Natural killer cell (primary cell): Measurements from ENCODE around the gene MCTP1. TPM values are rescaled to one million over a fixed set of nuclear protein-coding genes. Genes with fewer than 3 reads are reported as not detected.

Source experiments
- ATAC-seq, 3 donors: fragments of 150-1000 bp in 2 of 3; fragments of 200-7000 bp in 1 of 3; cut with Tn5 transposase; 1 replicate in 1 of 3; 2 replicates in 2 of 3; pipeline ENCODE4 v1.10.0; 2021; ENCODE audit warnings: mild to moderate bottlenecking in 2 of 3, moderate library complexity in 2 of 3
- DNase-seq, 2 donors: peaks; one replicate each; pipeline versions ENCODE4 v3.0.0 to v3.0.0-alpha.2; 2013 to 2021; ENCODE audit warnings: mixed read lengths in 1 of 2
- H3K27ac ChIP-seq: one replicate; pipeline ENCODE4 v1.5.1; 2013; ENCODE audit warnings: mild to moderate bottlenecking, low read length
- H3K27me3 ChIP-seq: one replicate; pipeline ENCODE4 v1.6.1; 2013; ENCODE audit warnings: low read length; ENCODE audit not compliant: control insufficient read depth, insufficient read depth
- H3K36me3 ChIP-seq: one replicate; pipeline ENCODE4 v1.6.1; 2013; ENCODE audit warnings: low read length; ENCODE audit not compliant: control insufficient read depth, insufficient read depth
- H3K4me1 ChIP-seq: one replicate; pipeline ENCODE4 v1.6.1; 2013; ENCODE audit warnings: low read length; ENCODE audit not compliant: control insufficient read depth, insufficient read depth
- H3K4me3 ChIP-seq: one replicate; pipeline ENCODE4 v1.5.1; 2013; ENCODE audit warnings: low read length
- H3K9me3 ChIP-seq: one replicate; pipeline ENCODE4 v1.6.1; 2013; ENCODE audit warnings: low read length; ENCODE audit not compliant: control insufficient read depth, insufficient read depth
- H3K27ac Mint-ChIP-seq, 2 donors: one replicate each; pipeline ENCODE4 v1.8.0; 2022; ENCODE audit warnings: mild to moderate bottlenecking in 2 of 2, mixed read lengths in 2 of 2, moderate library complexity in 1 of 2
- H3K27me3 Mint-ChIP-seq, 2 donors: one replicate each; pipeline ENCODE4 v1.8.0; 2022; ENCODE audit warnings: low read depth in 2 of 2, mixed read lengths in 2 of 2
- H3K36me3 Mint-ChIP-seq: one replicate; pipeline ENCODE4 v1.8.0; 2022; ENCODE audit warnings: mixed read lengths
- H3K4me1 Mint-ChIP-seq, 2 donors: one replicate each; pipeline ENCODE4 v1.8.0; 2022; ENCODE audit warnings: mixed read lengths in 2 of 2
- H3K4me3 Mint-ChIP-seq: one replicate; pipeline ENCODE4 v1.8.0; 2022; ENCODE audit warnings: mild to moderate bottlenecking, moderate library complexity, mixed read lengths
- H3K9me3 Mint-ChIP-seq, 2 donors: one replicate each; pipeline ENCODE4 v1.8.0; 2022; ENCODE audit warnings: mixed read lengths in 2 of 2
- WGBS: methylation state at CpG from one replicate; pipeline ENCODE4 v1.1.7; 2013; ENCODE audit warnings: missing lambda C conversion rate; ENCODE audit not compliant: insufficient coverage; 5-methylcytosine and 5-hydroxymethylcytosine counted together
- intact Hi-C: fragments of 100-400 bp; cut with micrococcal nuclease; formaldehyde crosslinking; loops from one replicate; pipeline ENCODE4 v1.14.2; 2022
- total RNA-seq, 4 donors: library from RNA; stranded (reverse); fragments of 120-200 nt in 1 of 4; gene quantifications; one replicate each; pipeline versions ENCODE4 v1.2.3 to v1.2.4, GENCODE V29; 2013 to 2022
- TF ChIP-seq, protein P1 (sequence below): fragments of 200-600 bp; IDR thresholded peaks from one replicate; pipeline ENCODE4 v1.8.0; 2022; ENCODE audit warnings: antibody characterized with exemption

The MCTP1 gene
- total RNA-seq, 3 donors from 2014 or later (not counting 1 experiment from before 2014, with no cell fraction given) = 4.7 to 15.1 (median 9.8) TPM

DNA sequence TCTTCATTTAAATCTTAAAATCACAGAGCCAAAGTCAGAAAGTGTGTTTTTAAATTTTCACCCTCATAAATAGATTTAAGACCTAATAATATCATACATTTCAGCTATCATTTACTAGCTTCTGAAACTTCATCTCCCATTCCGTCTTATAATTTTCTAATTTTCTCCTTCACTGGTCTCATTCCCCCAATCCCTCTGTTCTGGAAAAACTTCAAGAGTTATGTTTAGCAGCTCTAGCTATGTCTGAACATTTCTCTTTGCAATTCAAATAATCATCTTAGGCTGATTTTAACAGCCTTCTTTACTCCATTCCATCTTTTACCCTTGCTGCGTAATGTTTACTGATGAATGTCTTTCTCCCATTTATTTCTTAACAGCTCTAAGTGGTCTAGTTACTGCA is 474.0 kb downstream of the MCTP1 start:
- Histone ChIP-seq H3K27ac (no peak overlapping the region), H3K27me3 (no peaks in the 10 kb centered on the region), H3K4me3 (no peak overlapping the region), H3K36me3 (no peaks in the 10 kb centered on the region), H3K9me3 (no peaks in the 10 kb centered on the region), H3K4me1 (no peaks in the 10 kb centered on the region)
- no peak overlapping the region for H3K4me3 Mint-ChIP-seq
- DNase-seq (no peak), ATAC-seq (no peak)
- H3K4me1 Mint-ChIP-seq = peaks cover 0 to 5% of the 10 kb centered on the region in 2 donors
- WGBS = 100% methylated on average over 2 of the region's 2 CpGs
- intact Hi-C loops = no loop called here
- H3K9me3 Mint-ChIP-seq = no peaks in the 10 kb centered on the region
- H3K36me3 Mint-ChIP-seq = no peaks in the 10 kb centered on the region
- H3K27me3 Mint-ChIP-seq = peaks cover 0 to 24% of the 10 kb centered on the region in 2 donors
- no peak overlapping the region for H3K27ac Mint-ChIP-seq
- TF ChIP-seq, protein P1, sequence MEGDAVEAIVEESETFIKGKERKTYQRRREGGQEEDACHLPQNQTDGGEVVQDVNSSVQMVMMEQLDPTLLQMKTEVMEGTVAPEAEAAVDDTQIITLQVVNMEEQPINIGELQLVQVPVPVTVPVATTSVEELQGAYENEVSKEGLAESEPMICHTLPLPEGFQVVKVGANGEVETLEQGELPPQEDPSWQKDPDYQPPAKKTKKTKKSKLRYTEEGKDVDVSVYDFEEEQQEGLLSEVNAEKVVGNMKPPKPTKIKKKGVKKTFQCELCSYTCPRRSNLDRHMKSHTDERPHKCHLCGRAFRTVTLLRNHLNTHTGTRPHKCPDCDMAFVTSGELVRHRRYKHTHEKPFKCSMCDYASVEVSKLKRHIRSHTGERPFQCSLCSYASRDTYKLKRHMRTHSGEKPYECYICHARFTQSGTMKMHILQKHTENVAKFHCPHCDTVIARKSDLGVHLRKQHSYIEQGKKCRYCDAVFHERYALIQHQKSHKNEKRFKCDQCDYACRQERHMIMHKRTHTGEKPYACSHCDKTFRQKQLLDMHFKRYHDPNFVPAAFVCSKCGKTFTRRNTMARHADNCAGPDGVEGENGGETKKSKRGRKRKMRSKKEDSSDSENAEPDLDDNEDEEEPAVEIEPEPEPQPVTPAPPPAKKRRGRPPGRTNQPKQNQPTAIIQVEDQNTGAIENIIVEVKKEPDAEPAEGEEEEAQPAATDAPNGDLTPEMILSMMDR = no peak

DNA sequence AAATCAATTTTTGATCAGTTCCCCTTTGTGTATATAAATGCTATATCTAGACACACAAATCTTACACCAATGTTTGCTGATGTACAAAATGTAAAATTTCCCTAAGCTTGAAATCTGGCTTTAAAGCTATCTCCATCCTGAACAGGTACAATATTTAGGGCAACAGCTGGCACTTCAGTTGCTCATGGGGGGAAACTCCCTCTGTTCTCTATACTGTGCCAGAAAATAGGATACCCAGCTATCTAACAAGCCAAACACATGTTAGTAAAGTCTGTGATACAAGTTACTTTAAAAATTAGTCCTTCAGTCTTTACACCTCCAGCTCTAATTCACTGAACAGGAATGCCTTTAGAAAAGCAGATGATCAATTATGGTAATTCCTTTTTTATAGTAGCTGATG is 474.6 kb downstream of the MCTP1 start:
- H3K9me3 Mint-ChIP-seq = no peaks in the 10 kb centered on the region
- intact Hi-C loops = no loop called here
- Histone ChIP-seq H3K4me3 (no peak overlapping the region), H3K27ac (no peak overlapping the region), H3K4me1 (no peaks in the 10 kb centered on the region), H3K36me3 (no peaks in the 10 kb centered on the region), H3K9me3 (no peaks in the 10 kb centered on the region), H3K27me3 (no peaks in the 10 kb centered on the region)
- DNase-seq = no peak
- no peak overlapping the region for H3K27ac Mint-ChIP-seq
- no peak overlapping the region for H3K4me3 Mint-ChIP-seq
- no peaks in the 10 kb centered on the region for H3K36me3 Mint-ChIP-seq
- H3K4me1 Mint-ChIP-seq = no peaks in the 10 kb centered on the region
- no peak for ATAC-seq
- TF ChIP-seq, protein P1 = no peak
- H3K27me3 Mint-ChIP-seq = peaks cover 0 to 19% of the 10 kb centered on the region in 2 donors

DNA sequence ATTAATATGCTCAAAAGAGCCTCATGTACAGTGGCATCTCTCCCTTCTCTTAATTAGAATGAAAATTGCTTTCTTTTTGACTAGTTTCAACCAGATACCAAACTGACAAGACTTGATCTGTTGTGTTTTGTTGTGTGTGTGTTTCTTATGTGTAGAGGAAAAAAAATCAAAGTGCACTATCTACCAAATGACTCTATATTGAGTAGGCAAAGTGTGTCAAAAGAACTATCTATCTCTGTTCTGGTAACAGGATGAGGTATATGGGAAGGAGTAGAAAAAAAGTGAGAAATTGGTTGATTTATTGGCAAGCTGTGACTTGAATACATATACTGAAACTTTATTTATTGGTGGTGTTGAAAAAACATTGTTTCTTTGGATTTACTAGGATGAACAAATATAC is 476.4 kb downstream of the MCTP1 start:
- DNase-seq (no peak), ATAC-seq (no peak)
- intact Hi-C loops = no loop called here
- H3K36me3 ChIP-seq = no peaks in the 10 kb centered on the region
- no peaks in the 10 kb centered on the region for H3K36me3 Mint-ChIP-seq
- H3K9me3 ChIP-seq = no peaks in the 10 kb centered on the region
- no peak overlapping the region for H3K4me3 ChIP-seq
- no peak overlapping the region for H3K27ac ChIP-seq
- no peaks in the 10 kb centered on the region for H3K9me3 Mint-ChIP-seq
- TF ChIP-seq, protein P1 = no peak
- H3K27ac Mint-ChIP-seq = no peak overlapping the region
- peaks cover 0 to 19% of the 10 kb centered on the region in 2 donors for H3K27me3 Mint-ChIP-seq
- H3K4me3 Mint-ChIP-seq = no peak overlapping the region
- H3K4me1 Mint-ChIP-seq = no peaks in the 10 kb centered on the region
- H3K27me3 ChIP-seq = no peaks in the 10 kb centered on the region
- H3K4me1 ChIP-seq = no peaks in the 10 kb centered on the region

DNA sequence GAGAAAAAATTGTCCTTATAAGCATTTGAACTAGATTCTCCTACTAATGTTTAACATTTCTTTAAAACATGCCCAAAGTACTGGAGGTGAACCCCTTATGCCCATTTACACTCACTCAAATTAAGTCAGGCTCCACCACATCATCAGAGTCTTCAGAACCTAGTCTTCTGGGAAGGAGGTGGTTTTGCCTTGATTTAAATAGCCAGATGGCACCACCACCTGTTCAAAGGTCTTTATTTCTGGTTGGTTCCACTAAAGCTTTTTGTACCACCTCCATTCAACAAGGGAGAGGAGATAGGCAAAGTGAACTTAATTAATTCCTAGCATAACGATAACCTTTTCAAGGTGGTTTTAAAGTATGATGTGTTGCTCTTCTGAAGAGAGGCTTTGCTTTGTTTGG is 476.9 kb downstream of the MCTP1 start:
- intact Hi-C loops = no loop called here

More for the DNA sequence above, 476.9 kb downstream of the MCTP1 start:
- no peaks in the 10 kb centered on the region for H3K9me3 Mint-ChIP-seq
- Histone ChIP-seq H3K9me3 (no peaks in the 10 kb centered on the region), H3K36me3 (no peaks in the 10 kb centered on the region), H3K27me3 (no peaks in the 10 kb centered on the region), H3K4me3 (no peak overlapping the region), H3K4me1 (no peaks in the 10 kb centered on the region), H3K27ac (no peak overlapping the region)
- peaks cover 0 to 19% of the 10 kb centered on the region in 2 donors for H3K27me3 Mint-ChIP-seq
- H3K36me3 Mint-ChIP-seq = no peaks in the 10 kb centered on the region
- WGBS = 100% methylated on average over 1 of the region's 1 CpG
- H3K4me3 Mint-ChIP-seq = no peak overlapping the region
- DNase-seq (no peak), ATAC-seq (no peak)
- TF ChIP-seq, protein P1 = no peak
- no peak overlapping the region for H3K27ac Mint-ChIP-seq
- no peaks in the 10 kb centered on the region for H3K4me1 Mint-ChIP-seq
